SW 1271 (cell line): ENCODE data around the gene OLFML1.
A peak's percentile ranks its signal among the peaks of the same experiment; 100 is the strongest.

Experiments used
- DNase-seq, 2 experiments: peaks; one replicate each; lab custom pipeline; 2025; lab: John Stamatoyannopoulos, UW

The OLFML1 gene

GRCh38 chr11:7532405-7533145 lies 47.3 kb downstream of the OLFML1 start:
- no peak for DNase-seq

GRCh38 chr11:7533199-7534041 lies 48.1 kb downstream of the OLFML1 start:
- DNase-seq: no peak

- DNase-seq: no peak
Observed at GRCh38 chr11:7534042-7534378, 48.7 kb downstream of the OLFML1 start.

GRCh38 chr11:7536100-7536499 lies 50.8 kb downstream of the OLFML1 start:
- no peak for DNase-seq

GRCh38 chr11:7537265-7537664 lies 52.0 kb downstream of the OLFML1 start:
- DNase-seq: no peak

- no peak for DNase-seq
Observed at GRCh38 chr11:7538031-7538430, 52.7 kb downstream of the OLFML1 start.

- DNase-seq: no peak
Observed at GRCh38 chr11:7538466-7539454, 53.5 kb downstream of the OLFML1 start.

- no peak for DNase-seq
Observed at GRCh38 chr11:7540830-7541555, 55.7 kb downstream of the OLFML1 start.

GRCh38 chr11:7543302-7543701 lies 58.0 kb downstream of the OLFML1 start:
- DNase-seq: no peak

- no peak for DNase-seq
Observed at GRCh38 chr11:7544021-7544420, 58.7 kb downstream of the OLFML1 start.

GRCh38 chr11:7545611-7546010 lies 60.3 kb downstream of the OLFML1 start:
- no peak for DNase-seq

GRCh38 chr11:7546324-7546791 lies 61.1 kb downstream of the OLFML1 start:
- no peak for DNase-seq

GRCh38 chr11:7547687-7548086 lies 62.4 kb downstream of the OLFML1 start:
- DNase-seq: no peak

- DNase-seq: no peak
Observed at GRCh38 chr11:7548659-7549274, 63.5 kb downstream of the OLFML1 start.

- DNase-seq: no peak
Observed at GRCh38 chr11:7549681-7550080, 64.4 kb downstream of the OLFML1 start.

- DNase-seq: peak in 1 of 2 experiments; percentile 13
Observed at GRCh38 chr11:7551571-7551970, 66.3 kb downstream of the OLFML1 start.

- DNase-seq: no peak
Observed at GRCh38 chr11:7552666-7553065, 67.4 kb downstream of the OLFML1 start.

GRCh38 chr11:7555052-7555699 lies 69.9 kb downstream of the OLFML1 start:
- no peak for DNase-seq

- no peak for DNase-seq
Observed at GRCh38 chr11:7558046-7558445, 72.7 kb downstream of the OLFML1 start.
